C1 segment of cervical spinal cord (tissue), 14 donors: ENCODE data around the gene MAPRE2.

Experiments
- DNase-seq, 14 donors: peaks; one replicate each; lab custom pipeline; 2025; lab: John Stamatoyannopoulos, UW

MAPRE2 gene

DNA sequence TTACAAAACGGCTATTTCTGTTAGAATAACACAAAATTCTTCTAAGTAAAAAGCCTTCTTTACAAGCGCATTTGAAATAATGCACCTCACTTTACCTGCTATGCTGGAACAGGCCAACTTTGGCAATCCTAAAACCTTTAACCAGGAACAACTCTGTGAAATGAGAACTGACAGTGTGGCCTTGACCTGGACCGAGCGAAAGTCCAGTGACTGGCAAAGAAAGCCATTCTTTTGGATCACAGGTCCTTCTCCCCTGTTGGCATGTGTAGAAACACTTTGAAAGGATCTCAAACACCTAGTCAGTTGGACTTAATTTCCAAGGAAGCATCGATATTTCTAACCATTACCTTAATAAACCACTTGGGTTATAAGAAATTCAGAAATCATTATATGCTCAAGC is 21.2 kb downstream of the MAPRE2 start:
- no peak for DNase-seq

DNA sequence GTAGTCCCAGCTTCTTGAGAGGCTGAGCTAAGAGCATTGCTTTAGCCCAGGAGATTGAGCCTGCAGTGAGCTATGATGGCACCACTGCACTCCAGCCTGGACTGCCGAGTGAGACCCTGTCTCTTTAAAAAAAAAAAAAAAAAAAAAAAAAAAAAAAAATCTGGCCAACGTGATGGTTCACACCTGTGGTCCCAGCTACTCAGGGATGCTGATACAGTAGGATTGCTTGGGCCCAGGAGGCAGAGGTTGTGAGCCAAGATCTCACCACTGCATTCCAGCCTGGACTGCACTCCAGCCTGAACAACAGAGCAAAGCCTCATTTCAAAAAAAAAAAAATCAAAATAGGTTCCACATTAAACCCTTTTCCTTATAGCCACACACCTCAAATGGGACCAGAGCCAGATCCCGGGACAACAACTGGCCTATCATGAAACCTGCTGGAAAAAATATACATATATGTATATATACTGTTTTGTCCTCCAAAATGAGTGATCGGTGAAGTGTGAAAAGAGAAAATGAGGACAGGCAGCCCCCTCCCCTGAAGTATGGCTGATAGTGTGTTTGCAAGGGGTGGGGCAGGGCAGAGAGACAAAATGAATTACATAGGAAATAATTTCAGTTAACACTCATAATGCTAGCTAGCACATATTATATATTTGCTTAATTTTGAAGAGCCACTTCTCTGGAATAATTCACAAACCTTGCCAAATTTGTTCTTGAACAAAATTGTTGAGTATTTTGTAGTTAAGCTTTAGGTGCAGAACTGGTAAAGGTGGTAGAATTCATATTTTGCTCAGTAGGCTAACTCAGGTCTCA is 22.9 kb downstream of the MAPRE2 start:
- no peak for DNase-seq

DNA sequence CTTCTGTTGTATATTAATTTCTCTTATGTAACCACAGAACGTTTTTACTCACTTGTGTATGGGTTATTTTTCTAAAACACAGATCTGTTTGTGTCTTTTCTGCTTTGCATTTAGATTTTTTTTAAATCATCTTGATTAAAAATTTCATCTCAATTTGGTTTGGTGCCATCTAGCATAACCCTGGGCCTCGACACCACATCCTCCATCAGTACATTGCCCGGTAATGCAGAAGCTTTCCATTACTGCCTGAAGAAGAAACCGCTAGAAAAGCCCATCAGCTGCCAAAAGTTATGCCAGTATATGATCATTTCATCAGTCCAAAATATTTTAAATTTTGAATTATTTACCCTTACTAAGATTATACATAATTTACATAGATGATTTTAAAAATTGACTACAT is 26.2 kb downstream of the MAPRE2 start:
- no peak for DNase-seq

DNA sequence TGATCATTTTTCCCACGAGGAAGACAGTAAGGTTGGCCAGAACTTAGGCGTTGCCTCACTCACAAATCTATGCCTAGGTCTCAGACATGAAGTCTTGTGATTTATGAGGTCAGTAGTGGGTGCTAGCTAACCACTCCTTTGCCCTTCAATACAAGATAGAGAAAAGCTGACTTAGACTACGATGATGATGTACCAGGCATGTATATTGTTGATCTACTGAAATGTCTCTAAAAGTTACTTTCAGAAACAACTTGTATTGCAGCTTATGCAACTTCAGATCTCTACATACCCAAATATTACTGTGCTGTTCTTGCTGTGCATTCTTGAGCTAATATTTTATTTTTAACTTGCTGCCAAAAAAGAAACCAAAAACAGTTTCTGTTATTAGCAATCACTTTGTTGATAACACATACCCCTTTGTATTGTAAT is 30.6 kb downstream of the MAPRE2 start:
- DNase-seq: no peak

DNA sequence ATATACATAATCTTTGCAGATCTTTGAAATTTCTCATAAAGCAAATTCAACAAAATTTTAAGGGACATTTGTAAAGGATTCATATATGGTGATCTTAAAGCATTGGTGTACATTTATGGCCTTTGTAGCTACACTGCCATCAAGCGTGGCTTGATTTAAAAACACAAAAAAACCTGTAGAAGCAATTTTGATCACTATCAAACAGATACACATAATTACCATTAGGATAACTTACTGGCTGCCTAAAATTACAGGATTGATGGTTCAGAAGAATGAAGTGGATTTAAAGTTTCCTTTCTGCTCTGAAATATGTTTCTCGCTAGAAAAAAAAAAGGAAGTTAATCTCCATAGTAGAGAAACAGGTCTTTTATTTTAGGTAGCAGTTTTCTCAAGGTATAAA is 31.4 kb downstream of the MAPRE2 start:
- DNase-seq: no peak

DNA sequence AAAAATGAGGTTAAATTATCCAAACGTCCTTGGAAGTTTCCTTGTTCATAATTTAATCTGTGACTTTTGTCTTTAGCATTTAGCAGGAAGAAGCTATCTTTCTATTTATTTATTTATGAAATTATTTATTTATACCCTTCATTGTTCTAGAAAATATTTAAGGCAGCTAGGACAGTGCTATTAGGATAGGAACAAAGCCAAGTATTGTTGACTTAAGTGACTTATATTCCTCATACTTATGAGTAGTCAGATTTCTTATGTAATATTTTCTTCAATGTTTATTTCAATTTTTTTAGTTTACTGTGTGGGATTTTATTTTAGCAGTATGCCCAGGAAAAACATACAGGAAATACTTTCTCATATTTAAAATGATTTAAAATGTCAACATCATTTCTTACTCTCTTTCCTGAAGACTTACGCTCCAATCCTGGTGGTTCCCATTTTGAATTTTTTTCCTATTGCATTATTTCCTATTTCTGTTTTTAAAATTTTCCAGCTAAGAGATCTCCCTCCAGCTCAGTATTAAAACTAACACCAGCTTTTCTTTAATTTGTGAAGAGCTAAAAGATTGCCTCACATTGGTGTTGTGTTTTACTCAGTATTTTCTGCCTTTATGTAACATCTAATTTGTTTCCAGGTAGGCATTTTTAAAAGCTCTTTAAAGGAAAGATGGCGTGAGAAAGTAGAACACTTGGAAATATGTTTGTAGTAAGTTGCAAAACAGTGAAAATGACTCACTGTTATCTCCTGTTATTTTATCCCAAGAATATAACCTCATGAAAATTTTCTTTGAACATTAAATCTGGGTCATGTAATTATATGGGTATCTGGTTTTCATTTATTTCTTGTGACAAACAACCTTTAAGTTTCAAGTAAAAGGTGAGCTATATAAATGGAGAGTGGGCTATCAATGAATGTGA is 32.2 kb downstream of the MAPRE2 start:
- no peak for DNase-seq

DNA sequence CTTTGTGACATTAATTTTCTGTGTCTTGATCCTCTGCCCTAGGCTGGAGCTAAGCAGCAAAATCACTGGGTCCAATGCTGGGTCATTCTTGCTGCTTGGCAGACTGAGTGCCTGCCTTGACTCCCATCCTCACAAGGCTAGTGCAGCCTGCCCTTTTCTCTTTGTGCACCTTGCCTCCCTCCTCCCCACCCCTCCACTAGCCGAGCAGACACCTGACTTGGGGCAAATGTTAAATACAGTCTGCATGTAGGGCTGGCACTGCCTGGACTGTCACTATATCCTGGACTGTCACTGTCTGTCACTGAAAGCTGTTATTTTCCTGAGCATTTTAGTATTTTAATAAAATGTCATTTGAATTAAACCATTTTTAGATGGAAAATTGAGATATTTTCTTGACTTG is 33.4 kb downstream of the MAPRE2 start:
- no peak for DNase-seq

DNA sequence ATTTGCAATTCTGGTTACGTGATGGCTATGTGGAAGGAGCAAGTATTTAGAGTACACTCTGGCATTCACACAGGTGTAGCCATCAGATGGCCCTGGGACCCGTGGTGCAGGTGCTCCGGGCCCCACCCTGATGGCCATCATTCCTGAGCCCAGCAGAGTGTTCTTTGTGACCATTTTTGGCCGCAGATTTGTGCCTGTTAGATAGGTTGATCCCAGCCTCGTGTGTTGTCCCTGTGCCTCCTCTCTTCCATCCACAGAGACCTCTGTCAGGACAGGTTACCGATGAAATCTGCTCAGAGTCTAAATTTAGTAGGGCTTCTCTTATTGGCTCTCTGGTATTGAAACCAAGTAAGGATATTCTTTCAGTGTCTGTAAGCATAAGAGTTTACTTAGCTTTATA is 33.9 kb downstream of the MAPRE2 start:
- peak in 1 of 14 donors; percentile 41 for DNase-seq

DNA sequence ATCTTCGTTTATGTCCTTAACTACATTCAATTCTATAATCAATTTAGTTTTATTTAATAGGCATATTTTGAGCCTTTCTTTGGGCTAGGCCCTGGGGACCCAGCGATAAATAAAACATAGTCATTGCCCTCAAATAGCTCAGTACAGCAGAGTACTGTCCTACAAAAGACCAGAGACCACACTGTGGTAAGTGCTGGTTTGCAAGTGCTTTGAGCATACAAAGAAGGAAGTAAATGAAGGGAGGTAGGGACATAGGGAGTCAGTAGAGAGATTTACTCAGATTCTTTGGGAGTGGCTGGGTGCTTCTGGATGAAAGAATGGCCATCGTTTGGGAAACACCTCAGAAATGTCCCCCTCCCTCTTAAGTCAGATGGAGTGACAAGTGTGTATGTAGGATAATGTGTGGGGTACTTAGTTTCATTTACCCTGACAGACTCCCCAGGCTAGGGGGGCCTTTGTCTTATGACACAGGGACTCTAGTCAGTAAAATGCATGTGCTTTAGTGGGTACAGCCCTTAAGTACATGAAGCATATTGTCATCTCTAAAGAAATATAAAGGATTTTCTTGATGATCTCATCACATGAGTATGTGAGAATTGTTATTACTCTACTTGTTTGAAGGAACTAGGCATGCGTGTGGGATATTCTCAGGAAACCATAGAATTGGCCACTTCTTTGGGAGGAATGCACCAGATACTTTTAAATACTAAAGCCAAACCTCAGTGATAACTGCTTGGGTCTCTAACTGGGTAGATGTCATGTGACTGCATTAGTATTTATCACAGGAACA is 35.1 kb downstream of the MAPRE2 start:
- no peak for DNase-seq

DNA sequence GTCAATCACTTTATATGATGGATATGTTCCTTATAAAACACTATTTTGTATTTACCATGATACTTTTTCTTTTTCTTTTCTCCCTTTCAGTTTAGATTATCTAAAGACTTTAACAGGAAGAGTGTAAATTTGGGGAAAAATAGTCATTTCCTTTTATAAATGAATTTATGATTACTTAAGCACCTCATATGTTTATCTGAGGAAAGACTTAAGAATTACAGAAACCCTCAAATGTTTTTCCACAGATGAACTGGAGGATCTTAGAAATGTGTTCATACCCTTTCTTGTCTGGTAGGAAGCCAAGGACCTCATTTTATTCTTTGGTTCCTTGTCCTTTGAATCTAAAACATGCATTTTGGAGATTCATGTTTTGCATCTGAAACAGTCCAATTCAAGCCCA is 36.7 kb downstream of the MAPRE2 start:
- no peak for DNase-seq

DNA sequence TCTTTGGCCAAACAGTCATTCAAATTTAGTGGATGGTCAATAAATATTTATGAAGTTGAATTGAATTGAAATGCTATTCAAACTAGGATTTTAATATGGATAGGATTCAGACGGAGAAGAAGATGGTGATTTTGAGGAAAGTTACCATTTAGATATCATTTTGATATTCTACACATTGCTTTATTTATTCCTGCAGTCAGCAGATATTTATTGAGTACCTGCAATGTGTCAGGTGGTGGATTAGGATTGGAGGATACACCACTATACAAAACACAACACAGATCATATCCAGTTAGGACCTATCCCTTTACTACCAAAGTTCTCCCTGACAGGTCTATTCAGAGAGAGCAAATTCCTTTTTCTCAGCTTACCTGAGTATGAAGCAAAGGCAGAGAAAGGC is 38.8 kb downstream of the MAPRE2 start:
- no peak for DNase-seq

DNA sequence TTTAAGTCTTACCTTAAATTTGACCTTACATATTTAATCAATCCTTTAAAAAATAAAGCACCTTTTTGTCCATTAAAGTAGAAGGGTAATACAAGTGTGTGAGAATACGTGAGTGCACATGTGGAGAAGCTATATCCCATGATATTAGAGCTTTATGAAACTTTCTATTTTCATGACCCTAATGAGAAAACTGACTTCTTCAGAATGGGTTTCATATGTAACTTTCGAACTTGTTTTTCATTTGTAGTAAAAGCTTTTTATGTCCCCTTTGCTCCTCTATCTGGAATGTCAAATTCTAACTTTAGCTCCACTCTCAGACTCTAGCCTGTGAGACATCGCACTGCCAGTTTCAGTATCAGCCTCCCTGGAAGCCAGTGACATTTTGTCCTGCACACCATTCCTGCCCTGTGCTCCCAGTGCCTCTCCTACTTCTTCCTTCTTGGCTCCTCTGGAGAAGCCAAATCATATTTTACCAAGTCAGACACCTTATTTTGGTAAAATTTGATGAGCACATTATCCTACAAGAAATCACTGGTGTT is 42.0 kb downstream of the MAPRE2 start:
- no peak for DNase-seq

DNA sequence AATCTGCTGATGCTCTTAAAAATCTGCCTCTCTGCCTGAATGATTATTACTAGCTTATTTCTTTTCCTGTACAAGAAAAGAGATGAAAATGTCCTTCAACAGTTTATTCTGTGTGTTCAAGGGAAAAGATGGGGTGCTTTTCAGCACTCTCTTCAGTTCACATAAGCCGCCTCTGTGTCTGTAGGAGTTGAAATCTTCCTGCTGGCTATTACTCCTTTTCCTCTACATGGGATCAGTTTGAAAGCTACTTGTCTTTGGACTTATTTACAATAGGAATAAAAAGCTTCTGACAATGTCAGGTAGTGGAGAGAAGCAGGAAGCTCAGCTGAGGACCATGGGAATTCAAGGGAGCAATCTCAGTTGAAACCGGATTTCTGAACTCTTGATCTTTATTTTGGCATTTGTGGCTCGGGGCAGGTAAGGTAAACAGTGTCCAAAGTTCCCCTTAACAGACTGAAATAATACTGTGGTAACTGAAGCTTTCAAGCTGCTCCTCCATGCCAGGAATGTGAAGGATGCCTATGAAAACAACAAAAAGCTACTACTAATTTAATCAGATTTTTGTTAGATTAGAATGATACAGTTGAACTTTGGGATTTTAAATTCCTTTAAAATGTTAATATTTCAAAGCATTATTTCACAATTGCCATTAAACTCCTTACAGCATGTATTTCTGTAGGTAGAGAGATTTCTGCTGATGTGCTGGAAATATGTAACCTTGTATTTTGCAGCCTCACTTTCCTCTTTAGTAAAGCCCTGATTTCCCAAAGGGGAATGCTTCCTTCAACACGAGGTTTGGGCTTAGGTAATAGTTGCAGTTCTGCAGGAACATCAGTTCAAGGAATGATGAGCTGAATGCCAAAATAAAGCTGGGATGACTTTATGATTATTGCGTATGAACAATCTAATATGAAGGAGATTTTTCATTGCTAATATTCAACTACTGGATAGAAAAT is 43.6 kb downstream of the MAPRE2 start:
- DNase-seq: no peak

DNA sequence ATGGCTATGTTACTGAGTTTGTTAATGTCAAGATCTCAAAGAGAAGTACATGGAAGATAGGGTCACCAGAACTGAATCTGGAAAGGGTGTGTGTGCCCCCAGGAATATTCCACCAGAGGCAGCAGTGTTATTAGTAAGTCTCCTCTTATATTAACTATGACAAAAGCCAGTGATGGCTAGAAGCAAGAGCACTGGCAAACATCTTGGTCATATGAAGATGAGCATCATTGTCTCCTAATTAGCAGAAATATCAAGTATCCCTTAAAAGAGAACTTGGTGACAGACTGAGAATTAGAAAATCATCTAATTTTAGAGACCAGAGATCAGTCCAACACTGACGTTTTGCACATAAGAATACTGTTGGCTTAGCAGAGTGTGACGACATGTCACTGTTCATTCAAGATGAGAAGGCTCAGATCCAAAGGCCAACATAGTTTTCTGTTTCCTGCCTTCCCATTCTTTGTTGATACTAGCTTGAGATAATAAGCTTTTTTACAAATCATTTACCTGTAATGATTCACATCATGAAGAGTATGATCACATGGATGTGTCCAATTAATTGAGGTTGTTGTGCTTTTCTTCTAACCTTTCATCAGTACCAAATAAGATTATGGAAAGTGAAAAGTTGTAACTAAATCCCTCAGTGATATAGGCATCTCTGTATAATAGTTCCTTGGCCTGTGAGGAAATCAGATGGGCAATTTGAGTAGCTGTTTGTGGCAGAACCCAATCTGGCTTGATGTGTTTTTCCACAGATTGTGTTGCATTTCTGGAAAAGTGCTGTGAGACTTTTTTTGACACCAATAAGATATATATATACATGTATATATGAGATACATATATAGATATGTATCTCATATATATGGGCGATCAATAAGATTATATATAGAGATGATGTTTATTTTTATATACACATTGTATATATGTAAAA is 44.5 kb downstream of the MAPRE2 start:
- no peak for DNase-seq

DNA sequence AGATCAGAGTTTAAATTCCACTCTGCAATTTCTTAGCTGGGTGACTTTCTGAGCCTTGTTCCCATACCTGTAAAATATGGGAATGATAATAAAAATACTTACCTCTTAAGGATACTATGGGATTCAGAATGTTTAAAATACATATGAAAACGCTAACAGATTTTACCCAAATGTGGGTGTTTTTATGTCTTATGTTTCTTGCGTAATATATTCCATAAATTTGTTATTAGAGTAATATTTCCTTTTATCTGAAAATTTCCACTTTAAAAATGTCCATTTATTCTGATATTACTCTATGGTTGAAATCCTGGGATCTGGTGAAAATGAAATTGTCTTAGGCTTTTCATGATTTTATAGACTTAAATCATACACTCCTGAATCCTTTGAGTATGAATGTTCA is 45.5 kb downstream of the MAPRE2 start:
- no peak for DNase-seq

DNA sequence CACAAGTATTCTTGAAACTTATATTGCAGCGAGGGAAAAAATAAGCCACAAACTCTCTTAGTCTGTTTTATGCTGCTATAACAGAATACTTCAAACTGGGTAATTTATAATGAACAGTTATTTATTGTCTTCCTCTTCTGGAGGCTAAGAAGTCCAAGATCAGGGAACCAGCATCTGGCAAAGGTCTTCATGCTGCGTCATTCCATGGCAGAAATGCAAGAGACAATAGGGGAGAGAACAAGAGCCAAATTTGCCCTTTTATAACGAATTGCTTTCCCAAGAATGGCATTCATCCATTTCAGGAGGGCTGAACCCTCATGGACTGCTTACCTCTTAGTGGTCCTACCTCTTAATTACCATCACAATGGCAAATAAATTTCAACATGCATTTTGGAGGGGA is 46.5 kb downstream of the MAPRE2 start:
- DNase-seq: peak in 1 of 14 donors; percentile 25

DNA sequence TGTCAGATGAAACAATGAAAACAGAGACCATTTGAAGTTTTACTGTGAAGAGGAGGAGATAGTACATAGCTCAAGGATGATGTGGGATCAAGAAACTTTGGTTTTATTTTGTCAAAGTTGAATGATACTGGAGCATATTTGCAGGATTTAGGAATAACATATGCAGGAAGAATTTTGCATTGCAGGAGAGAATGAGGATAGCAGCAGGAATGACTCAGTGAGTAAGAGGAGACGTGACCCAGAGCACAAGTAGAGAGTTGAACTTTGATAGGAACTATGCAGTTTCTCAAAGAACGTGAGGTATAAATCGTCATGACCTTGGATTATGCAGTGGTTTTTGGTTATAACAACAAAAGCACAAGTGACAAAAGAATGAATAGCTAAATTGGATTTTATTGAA is 47.7 kb downstream of the MAPRE2 start:
- no peak for DNase-seq

DNA sequence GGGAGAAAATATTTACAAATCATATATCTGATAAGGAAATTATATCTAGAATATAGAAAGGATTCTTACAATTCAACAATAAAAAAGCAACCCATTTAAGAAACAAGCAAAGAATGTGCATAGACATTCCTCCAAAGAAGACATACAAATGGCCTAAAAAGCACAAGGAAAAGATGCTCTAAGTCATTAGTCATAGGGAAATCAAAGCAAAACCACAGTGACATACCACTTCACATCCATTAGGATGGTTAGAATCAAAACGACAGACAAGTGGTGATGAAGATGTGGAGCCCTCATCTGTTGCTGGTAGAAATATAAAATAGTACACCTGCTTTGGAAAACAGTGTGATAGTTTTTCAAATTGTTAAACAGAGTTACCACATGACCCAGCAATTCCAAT is 48.2 kb downstream of the MAPRE2 start:
- DNase-seq: no peak

DNA sequence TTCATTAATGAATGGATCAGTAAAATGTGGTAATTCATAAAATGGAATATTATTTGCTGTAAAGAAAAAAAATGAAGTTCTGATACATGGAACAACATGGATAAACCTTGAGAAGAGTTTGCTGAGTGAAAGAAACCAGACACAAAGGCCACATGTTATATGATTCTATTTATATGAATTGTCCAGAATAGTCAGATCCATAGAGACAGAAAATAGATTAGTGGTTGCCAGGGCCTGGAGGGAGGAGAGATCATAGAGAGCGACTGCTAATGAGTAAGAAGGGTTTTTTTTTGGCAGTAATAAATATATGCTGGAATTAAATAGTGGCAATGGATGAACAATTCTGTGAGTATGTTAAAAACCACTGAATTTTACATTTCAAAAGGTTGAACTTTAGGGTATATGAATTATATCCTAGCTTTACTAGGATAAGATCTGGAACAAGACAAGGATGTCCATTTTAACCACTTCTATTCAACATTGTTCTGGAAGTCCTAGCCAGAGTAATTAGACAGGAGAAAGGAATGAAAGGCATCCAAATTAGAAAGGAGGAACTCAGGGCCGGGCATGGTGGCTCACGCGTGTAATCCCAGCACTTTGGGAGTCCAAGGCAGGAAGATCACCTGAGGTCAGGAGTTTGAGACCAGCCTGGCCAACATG is 48.8 kb downstream of the MAPRE2 start:
- DNase-seq: no peak
